ENCODE data around the gene NTRK1. TPM values are rescaled to one million over a fixed set of nuclear protein-coding genes. Genes with fewer than 3 reads are reported as not detected.

Gene NTRK1
- total RNA-seq, 6 experiments from 2014 or later, result not detected

DNA sequence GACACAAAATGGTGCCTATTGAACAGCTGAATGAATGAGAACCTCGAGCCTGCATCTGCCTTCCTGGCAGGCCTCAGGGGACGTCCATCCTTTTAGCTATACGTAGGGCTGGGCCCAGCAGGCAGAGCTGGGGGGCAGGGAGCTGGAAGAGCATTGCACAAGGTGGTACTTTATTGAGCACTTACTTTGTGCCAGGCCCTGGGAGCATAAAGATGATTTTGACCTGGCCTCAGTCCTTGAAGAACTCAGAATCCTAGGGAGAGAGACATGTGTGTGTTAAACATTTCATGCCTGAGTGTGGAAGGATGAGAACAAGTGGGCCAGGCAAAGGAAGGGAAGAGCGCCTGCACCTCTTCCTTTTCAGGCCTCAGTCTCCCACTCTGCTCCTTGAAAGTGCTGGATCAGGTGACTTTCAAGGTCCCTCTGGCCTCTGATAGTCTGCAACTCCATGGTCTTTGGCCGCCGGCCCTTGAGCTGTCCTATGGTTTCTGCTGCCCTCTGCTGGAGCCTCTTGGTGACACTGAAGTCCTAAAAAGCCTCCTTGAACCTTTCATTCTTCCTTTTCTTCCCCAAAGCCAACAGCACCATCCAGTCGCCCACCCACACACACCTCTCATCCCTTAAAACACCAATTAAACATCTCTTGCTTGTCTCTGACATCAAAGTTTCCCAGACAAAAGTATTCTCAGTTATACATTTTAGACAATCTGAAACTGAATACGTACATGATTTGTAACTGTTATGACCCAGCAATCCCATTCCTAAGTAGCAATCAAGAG lies 29.3 kb downstream of the NTRK1 start:
- TF ChIP-seq, protein P1, sequence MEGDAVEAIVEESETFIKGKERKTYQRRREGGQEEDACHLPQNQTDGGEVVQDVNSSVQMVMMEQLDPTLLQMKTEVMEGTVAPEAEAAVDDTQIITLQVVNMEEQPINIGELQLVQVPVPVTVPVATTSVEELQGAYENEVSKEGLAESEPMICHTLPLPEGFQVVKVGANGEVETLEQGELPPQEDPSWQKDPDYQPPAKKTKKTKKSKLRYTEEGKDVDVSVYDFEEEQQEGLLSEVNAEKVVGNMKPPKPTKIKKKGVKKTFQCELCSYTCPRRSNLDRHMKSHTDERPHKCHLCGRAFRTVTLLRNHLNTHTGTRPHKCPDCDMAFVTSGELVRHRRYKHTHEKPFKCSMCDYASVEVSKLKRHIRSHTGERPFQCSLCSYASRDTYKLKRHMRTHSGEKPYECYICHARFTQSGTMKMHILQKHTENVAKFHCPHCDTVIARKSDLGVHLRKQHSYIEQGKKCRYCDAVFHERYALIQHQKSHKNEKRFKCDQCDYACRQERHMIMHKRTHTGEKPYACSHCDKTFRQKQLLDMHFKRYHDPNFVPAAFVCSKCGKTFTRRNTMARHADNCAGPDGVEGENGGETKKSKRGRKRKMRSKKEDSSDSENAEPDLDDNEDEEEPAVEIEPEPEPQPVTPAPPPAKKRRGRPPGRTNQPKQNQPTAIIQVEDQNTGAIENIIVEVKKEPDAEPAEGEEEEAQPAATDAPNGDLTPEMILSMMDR (IDR thresholded peaks at IDR 0.05), result peak; percentile 66 to 84 (median 78)
- no peak for TF ChIP-seq POLR2A (IDR thresholded peaks at IDR 0.05)
- H3K4me1 ChIP-seq, result peaks cover 0 to 5% (median 0%) of the 10 kb centered on the region in 4 donors
- H3K27ac ChIP-seq, result no peak overlapping the region
- ATAC-seq, result peak; percentile 66 to 79 (median 72)
- H3K4me3 ChIP-seq, result no peak overlapping the region
- 41% methylated on average over 8 of the region's 8 CpGs for WGBS (ENCODE audit: insufficient coverage, low coverage, low lambda C conversion rate, missing lambda C conversion rate)
- intact Hi-C loops (cut with DNase I), result no loop called here
- H3K9me3 ChIP-seq, result no peaks in the 10 kb centered on the region
- peak; percentile 74 to 79 (median 79) for DNase-seq
- no peaks in the 10 kb centered on the region for H3K36me3 ChIP-seq
- peaks cover 0 to 9% of the 10 kb centered on the region in 2 donors for H3K27me3 ChIP-seq

DNA sequence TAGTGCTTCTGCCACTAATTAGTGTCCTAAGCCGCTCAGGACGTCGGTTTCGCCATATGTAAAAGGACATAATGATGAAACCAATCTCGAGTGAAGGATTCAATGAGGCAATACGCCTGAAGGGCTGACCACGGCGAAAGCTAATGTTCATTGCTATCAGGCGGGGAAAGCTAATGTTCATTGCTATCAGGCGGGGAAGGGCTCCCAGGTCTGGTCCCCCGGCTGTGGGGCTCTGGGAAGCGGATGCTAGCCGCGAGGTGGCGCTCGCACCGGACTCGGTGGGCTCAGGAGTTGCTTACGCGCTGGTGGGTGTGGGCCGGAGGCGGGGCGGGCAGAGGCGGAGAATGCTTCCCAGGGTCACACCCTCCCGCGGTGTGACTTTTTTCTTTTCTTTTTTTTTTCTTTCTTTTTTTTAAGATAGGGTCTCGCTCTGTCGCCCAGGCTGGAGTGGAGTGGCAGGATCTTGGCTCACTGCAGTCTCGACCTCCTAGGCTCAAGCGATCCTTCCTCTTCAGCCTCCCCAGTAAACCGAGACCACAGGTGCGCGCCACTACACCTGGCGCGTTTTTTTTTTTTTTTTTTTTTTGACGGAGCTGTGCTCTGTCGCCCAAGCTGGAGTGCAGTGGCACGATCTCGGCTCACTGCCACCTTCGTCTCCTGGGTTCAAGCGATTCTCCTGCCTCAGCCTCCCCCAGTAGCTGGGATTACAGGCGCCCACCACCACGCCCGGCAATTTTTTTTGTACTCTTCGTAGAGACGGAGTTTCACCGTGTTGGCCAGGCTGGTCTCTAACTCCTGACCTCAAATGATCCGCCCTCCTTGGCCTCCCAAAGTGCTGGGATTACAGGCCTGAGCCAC lies 31.8 kb downstream of the NTRK1 start:
- Histone ChIP-seq H3K9me3 (no peaks in the 10 kb centered on the region), H3K27ac (peak overlapping the region in 2 of 3 donors; percentile 76 to 91), H3K27me3 (peaks cover 0 to 9% of the 10 kb centered on the region in 2 donors), H3K4me3 (no peak overlapping the region), H3K4me1 (peaks cover 0 to 5% (median 0%) of the 10 kb centered on the region in 4 donors), H3K36me3 (no peaks in the 10 kb centered on the region)
- intact Hi-C loops (cut with DNase I), result no loop called here
- TF ChIP-seq, protein P1 (IDR thresholded peaks at IDR 0.05), result peak; percentile 65 to 88 (median 78)
- TF ChIP-seq POLR2A (IDR thresholded peaks at IDR 0.05), result no peak
- WGBS (ENCODE audit: insufficient coverage, low coverage, low lambda C conversion rate, missing lambda C conversion rate), result 7% methylated on average over 42 of the region's 48 CpGs
- peak; percentile 82 to 91 (median 88) for ATAC-seq
- DNase-seq, result peak; percentile 85 to 92 (median 89)

DNA sequence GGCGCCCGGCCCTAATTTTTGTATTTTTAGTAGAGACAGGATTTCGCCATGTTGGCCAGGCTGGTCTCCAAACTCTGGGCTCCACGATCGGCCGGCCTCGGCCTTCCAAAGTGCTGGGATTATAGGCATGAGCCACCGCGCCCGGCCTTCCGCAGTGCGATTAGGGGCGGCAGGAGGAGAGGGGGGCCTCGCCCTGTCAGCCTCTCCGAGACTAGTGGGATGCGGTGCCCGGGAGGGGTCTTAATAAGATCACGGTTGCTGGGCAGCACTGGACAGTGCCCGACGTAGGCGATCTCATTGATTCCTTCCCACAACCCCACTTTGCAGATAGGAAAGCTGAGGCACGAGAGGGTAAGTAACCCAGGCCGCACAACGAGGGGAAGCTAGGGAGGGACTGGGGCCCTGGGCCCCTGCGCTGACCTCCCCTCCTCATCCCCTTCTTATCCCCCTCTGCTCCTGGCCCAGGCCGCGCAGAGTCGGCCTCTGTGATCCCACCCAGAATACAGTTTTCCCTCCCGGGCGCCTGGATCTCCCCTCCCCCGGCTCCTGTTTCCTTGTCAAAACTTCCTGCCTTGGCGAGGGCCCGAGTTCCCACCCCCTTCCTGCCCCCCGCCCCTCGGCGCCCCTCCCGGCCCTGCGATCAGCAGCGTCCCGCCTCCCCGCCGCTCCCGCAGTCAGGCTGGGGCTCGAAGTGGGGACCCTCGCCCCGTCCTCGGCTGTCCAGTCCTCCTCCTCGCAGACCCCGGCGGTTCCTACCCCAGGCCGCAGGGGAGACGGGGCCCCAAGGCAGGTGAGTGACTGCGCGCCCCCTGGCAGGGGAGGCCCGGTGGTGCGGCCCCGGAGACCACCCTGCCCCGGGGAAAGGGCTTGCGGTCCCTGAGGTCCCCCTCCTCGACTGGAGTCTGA lies 32.6 kb downstream of the NTRK1 start, which contains the start of gene PEAR1:
TSS of gene PEAR1 (plus strand) at position 671 of the 906 bp plus-strand sequence. CDS start 10,209 bp downstream, outside the sequence.
- H3K4me3 ChIP-seq, result peak within 1 kb of the TSS; percentile 35 to 51 (median 49)
- no peaks in the 10 kb centered on the region for H3K9me3 ChIP-seq
- ATAC-seq, result peak; percentile 21 to 28 (median 27)
- peaks cover 0 to 5% (median 0%) of the 10 kb centered on the region in 4 donors for H3K4me1 ChIP-seq
- intact Hi-C loops (cut with DNase I), result no loop called here
- TF ChIP-seq, protein P1 (IDR thresholded peaks at IDR 0.05), result no peak
- TF ChIP-seq POLR2A (IDR thresholded peaks at IDR 0.05), result peak; percentile 36
- peaks cover 0 to 9% of the 10 kb centered on the region in 2 donors for H3K27me3 ChIP-seq
- WGBS (ENCODE audit: insufficient coverage, low coverage, low lambda C conversion rate, missing lambda C conversion rate), result 5% methylated on average over 41 of the region's 60 CpGs
- peak in 1 of 3 donors; percentile 69 for DNase-seq
- no peaks in the 10 kb centered on the region for H3K36me3 ChIP-seq
- H3K27ac ChIP-seq, result peak within 1 kb of the TSS; percentile 76 to 91 (median 77)

DNA sequence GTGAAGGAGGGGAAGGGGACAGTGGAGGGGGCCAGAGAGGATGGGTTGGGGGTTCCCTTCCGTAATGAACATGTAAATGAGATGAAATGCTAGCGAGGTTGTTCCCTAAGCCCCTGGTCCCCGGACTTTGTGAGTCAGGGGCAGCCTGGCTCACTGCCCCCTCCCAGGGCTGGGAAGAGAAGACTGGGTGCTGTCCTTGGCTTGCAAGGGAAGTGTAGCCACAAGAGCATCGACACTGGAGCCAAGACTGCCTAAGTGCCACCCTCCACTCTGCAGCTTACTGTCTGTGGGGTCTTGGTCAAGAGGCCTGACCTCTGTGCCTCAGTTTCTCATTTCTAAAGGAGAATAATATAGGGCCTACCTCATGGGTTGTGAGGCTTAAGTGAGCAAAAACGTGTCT lies 33.3 kb downstream of the NTRK1 start:
- Histone ChIP-seq H3K4me1 (peaks cover 0 to 5% (median 0%) of the 10 kb centered on the region in 4 donors), H3K36me3 (no peaks in the 10 kb centered on the region), H3K4me3 (peak overlapping the region; percentile 35 to 51 (median 49)), H3K27ac (peak overlapping the region; percentile 76 to 91 (median 77)), H3K27me3 (peaks cover 0 to 9% of the 10 kb centered on the region in 2 donors), H3K9me3 (no peaks in the 10 kb centered on the region)
- TF ChIP-seq POLR2A (IDR thresholded peaks at IDR 0.05), result no peak
- TF ChIP-seq, protein P1 (IDR thresholded peaks at IDR 0.05), result no peak
- 29% methylated on average over 2 of the region's 5 CpGs for WGBS (ENCODE audit: insufficient coverage, low coverage, low lambda C conversion rate, missing lambda C conversion rate)
- DNase-seq, result peak in 1 of 3 donors; percentile 21
- no peak for ATAC-seq
- intact Hi-C loops (cut with DNase I), result no loop called here
